DOHH2 (cell line): ENCODE results near the gene TTC7B.

Experiments
- H3F3A ChIP-seq: fragments of 200-600 bp; sonication (generic), shearing (Covaris generic); 2 replicates; pipeline ENCODE4 v1.6.0; 2016; ENCODE audit warnings: antibody characterized with exemption, mild to moderate bottlenecking; ENCODE audit not compliant: control insufficient read depth, insufficient read depth
- H3K27ac ChIP-seq: fragments of 200-600 bp; sonication (generic); 2 replicates; pipeline ENCODE4 v1.5.1; 2014; ENCODE audit warnings: low read depth, mild to moderate bottlenecking, low read length, moderate library complexity
- H3K27me3 ChIP-seq: fragments of 200-600 bp; sonication (generic); 2 replicates; pipeline ENCODE4 v1.6.1; 2014; ENCODE audit warnings: mild to moderate bottlenecking, low read length, mixed read lengths; ENCODE audit not compliant: control insufficient read depth
- H3K36me3 ChIP-seq: fragments of 200-600 bp; sonication (generic); 2 replicates; pipeline ENCODE4 v1.6.1; 2014; ENCODE audit warnings: mild to moderate bottlenecking, low read length, moderate library complexity, mixed read lengths; ENCODE audit not compliant: control insufficient read depth
- H3K4me1 ChIP-seq: fragments of 200-600 bp; sonication (generic); 2 replicates; pipeline ENCODE4 v1.6.1; 2014; ENCODE audit warnings: mild to moderate bottlenecking, low read length, mixed read lengths; ENCODE audit not compliant: control insufficient read depth
- H3K4me2 ChIP-seq: fragments of 200-600 bp; sonication (generic); 2 replicates; pipeline ENCODE4 v1.6.0; 2014; ENCODE audit warnings: mild to moderate bottlenecking, low read length, moderate library complexity
- H3K4me3 ChIP-seq: fragments of 200-600 bp; sonication (generic); 2 replicates; pipeline ENCODE4 v1.5.1; 2014; ENCODE audit warnings: mild to moderate bottlenecking, low read length, mixed read lengths
- H3K79me2 ChIP-seq: fragments of 200-600 bp; sonication (generic); 2 replicates; pipeline ENCODE4 v1.6.1; 2014; ENCODE audit warnings: mild to moderate bottlenecking, low read length, mixed read lengths; ENCODE audit not compliant: control insufficient read depth
- H3K9me2 ChIP-seq: fragments of 200-600 bp; sonication (generic); replicated peaks from 2 replicates; pipeline ENCODE4 v1.6.1; 2014; ENCODE audit warnings: mild to moderate bottlenecking, low read length, mixed read lengths; ENCODE audit not compliant: control insufficient read depth
- H3K9me3 ChIP-seq: fragments of 200-600 bp; sonication (generic); 2 replicates; pipeline ENCODE4 v1.6.1; 2014; ENCODE audit warnings: antibody characterized with exemption, low read length, mixed read lengths; ENCODE audit not compliant: control insufficient read depth, insufficient read depth
- H4K20me1 ChIP-seq: fragments of 200-600 bp; sonication (generic); 2 replicates; pipeline ENCODE4 v1.6.0; 2014; ENCODE audit warnings: low read depth, mild to moderate bottlenecking, antibody characterized with exemption, low read length, moderate library complexity; ENCODE audit not compliant: control insufficient read depth, insufficient read depth
- CTCF ChIP-seq: fragments of 200-600 bp; sonication (generic); IDR thresholded peaks from one replicate; pipeline ENCODE4 v1.5.1; 2014; ENCODE audit warnings: antibody characterized with exemption, mild to moderate bottlenecking, low read depth, low read length; ENCODE audit not compliant: poor library complexity, severe bottlenecking
- EZH2phosphoT487 ChIP-seq: fragments of 200-600 bp; sonication (generic); IDR thresholded peaks from 2 replicates; pipeline ENCODE4 v1.6.1; 2017; ENCODE audit warnings: borderline replicate concordance, mild to moderate bottlenecking, antibody characterized with exemption, low read length, moderate library complexity, mixed read lengths

Gene TTC7B

GRCh38 chr14:90697132-90697531 lies 119.1 kb downstream of the TTC7B start:
- no peaks in the 10 kb centered on the region for H4K20me1 ChIP-seq
- H3K4me2 ChIP-seq: peak overlapping the region; percentile 44
- H3K36me3 ChIP-seq: no peaks in the 10 kb centered on the region
- H3K4me3 ChIP-seq: no peak overlapping the region
- H3K9me3 ChIP-seq: no peaks in the 10 kb centered on the region
- no peaks in the 10 kb centered on the region for H3F3A ChIP-seq
- H3K27ac ChIP-seq: no peak overlapping the region
- H3K4me1 ChIP-seq: peaks cover 12% of the 10 kb centered on the region
- TF ChIP-seq EZH2phosphoT487: no peak
- no peak for TF ChIP-seq CTCF
- no peaks in the 10 kb centered on the region for H3K27me3 ChIP-seq
- H3K9me2 ChIP-seq: no peaks in the 10 kb centered on the region
- no peaks in the 10 kb centered on the region for H3K79me2 ChIP-seq

- Histone ChIP-seq H3K4me2 (no peak overlapping the region), H3K36me3 (no peaks in the 10 kb centered on the region), H3K4me1 (peaks cover 12% of the 10 kb centered on the region), H3K9me3 (no peaks in the 10 kb centered on the region), H3F3A (no peaks in the 10 kb centered on the region), H3K27ac (no peak overlapping the region), H3K27me3 (no peaks in the 10 kb centered on the region), H3K79me2 (no peaks in the 10 kb centered on the region), H3K4me3 (no peak overlapping the region), H4K20me1 (no peaks in the 10 kb centered on the region), H3K9me2 (no peaks in the 10 kb centered on the region)
- TF ChIP-seq EZH2phosphoT487 (no peak), CTCF (no peak)
These were observed 119.5 kb downstream of the TTC7B start for GRCh38 chr14:90696720-90697119.

- Histone ChIP-seq H3K9me3 (no peaks in the 10 kb centered on the region), H3K4me2 (no peak overlapping the region), H3K4me3 (no peak overlapping the region), H3K4me1 (peaks cover 12% of the 10 kb centered on the region), H3K9me2 (no peaks in the 10 kb centered on the region), H3K79me2 (no peaks in the 10 kb centered on the region), H3K36me3 (no peaks in the 10 kb centered on the region), H3K27ac (no peak overlapping the region), H4K20me1 (no peaks in the 10 kb centered on the region), H3F3A (no peaks in the 10 kb centered on the region), H3K27me3 (no peaks in the 10 kb centered on the region)
- TF ChIP-seq EZH2phosphoT487 (no peak), CTCF (no peak)
These were observed 120.1 kb downstream of the TTC7B start for GRCh38 chr14:90695997-90696660.
